Measurements from ENCODE around the gene PPP3R1.

PPP3R1 gene

DNA sequence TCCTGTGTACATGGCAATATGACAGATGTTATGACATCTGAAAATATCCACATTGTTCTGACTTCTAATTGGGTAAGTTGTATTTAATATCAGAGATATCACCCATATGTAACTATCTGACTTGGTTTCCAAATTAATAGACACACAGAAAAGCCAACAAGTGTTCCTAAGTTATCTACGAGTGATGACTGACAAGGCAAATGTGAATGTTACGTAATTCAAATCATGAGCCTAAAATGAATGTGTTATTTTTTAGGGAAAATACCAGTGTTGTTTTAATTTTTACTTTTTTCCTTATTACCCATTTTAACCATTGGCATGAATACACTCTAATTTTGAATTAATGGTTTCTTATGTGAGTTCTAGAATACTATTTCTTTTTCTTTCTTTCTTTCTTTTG, 110.5 kb downstream of the PPP3R1 start:
- no peaks in the 10 kb centered on the region for H3K4me1 ChIP-seq (ENCODE audit: control insufficient read depth, insufficient read depth, low read length)
- peaks cover 15% of the 10 kb centered on the region in 2 experiments for H3K36me3 ChIP-seq (ENCODE audit: control insufficient read depth in 2 of 2, insufficient read depth in 1 of 2, low read length in 2 of 2)
- H3K4me3 ChIP-seq (ENCODE audit: low read depth, low read length) = no peak overlapping the region
- no peak overlapping the region for H3K27ac ChIP-seq (ENCODE audit: extremely low read depth, low read depth, low read length)
- POLR2A ChIA-PET = no interaction called here
- CTCF ChIA-PET = no interaction called here
- no peaks in the 10 kb centered on the region for H3K9me3 ChIP-seq (ENCODE audit: control insufficient read depth, insufficient read depth, low read depth, low read length)
- TF ChIP-seq ZSCAN16 (tag by site-specific recombination; IDR thresholded peaks at IDR 0.05) = no peak
- no peak for TF ChIP-seq ZNF112 (tag by site-specific recombination; IDR thresholded peaks at IDR 0.05)
- no peak for TF ChIP-seq ZNF660 (tag by site-specific recombination; IDR thresholded peaks at IDR 0.05)
- no peak for TF ChIP-seq ZIC2 (tag by site-specific recombination; IDR thresholded peaks at IDR 0.05)
- TF ChIP-seq ZNF521 (tag by site-specific recombination; IDR thresholded peaks at IDR 0.05) = no peak
- TF ChIP-seq ZFHX2 (tag by site-specific recombination; conservative IDR thresholded peaks at IDR 0.05) = no peak
- no peak for TF ChIP-seq KLF1 (tag by site-specific recombination; IDR thresholded peaks at IDR 0.05)
- TF ChIP-seq MZF1 (tag by site-specific recombination; IDR thresholded peaks at IDR 0.05; ENCODE audit: borderline replicate concordance) = no peak
- no peak for TF ChIP-seq ZNF48 (tag by site-specific recombination; IDR thresholded peaks at IDR 0.05)
- TF ChIP-seq ZNF350 (tag by site-specific recombination; IDR thresholded peaks at IDR 0.05) = no peak
- TF ChIP-seq, protein P1, sequence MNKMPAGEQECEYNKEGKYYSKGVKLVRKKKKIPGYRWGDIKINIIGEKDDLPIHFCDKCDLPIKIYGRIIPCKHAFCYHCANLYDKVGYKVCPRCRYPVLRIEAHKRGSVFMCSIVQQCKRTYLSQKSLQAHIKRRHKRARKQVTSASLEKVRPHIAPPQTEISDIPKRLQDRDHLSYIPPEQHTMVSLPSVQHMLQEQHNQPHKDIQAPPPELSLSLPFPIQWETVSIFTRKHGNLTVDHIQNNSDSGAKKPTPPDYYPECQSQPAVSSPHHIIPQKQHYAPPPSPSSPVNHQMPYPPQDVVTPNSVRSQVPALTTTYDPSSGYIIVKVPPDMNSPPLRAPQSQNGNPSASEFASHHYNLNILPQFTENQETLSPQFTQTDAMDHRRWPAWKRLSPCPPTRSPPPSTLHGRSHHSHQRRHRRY (tag by site-specific recombination; IDR thresholded peaks at IDR 0.05) = no peak
- no peak for TF ChIP-seq GLIS1 (tag by site-specific recombination; IDR thresholded peaks at IDR 0.05)
- no peak for TF ChIP-seq ZFP41 (tag by site-specific recombination; IDR thresholded peaks at IDR 0.05; ENCODE audit: borderline replicate concordance)
- TF ChIP-seq ZNF354C (tag by site-specific recombination; IDR thresholded peaks at IDR 0.05; ENCODE audit: borderline replicate concordance, low read depth) = no peak
- TF ChIP-seq ZNF621 (tag by site-specific recombination; IDR thresholded peaks at IDR 0.05) = no peak

DNA sequence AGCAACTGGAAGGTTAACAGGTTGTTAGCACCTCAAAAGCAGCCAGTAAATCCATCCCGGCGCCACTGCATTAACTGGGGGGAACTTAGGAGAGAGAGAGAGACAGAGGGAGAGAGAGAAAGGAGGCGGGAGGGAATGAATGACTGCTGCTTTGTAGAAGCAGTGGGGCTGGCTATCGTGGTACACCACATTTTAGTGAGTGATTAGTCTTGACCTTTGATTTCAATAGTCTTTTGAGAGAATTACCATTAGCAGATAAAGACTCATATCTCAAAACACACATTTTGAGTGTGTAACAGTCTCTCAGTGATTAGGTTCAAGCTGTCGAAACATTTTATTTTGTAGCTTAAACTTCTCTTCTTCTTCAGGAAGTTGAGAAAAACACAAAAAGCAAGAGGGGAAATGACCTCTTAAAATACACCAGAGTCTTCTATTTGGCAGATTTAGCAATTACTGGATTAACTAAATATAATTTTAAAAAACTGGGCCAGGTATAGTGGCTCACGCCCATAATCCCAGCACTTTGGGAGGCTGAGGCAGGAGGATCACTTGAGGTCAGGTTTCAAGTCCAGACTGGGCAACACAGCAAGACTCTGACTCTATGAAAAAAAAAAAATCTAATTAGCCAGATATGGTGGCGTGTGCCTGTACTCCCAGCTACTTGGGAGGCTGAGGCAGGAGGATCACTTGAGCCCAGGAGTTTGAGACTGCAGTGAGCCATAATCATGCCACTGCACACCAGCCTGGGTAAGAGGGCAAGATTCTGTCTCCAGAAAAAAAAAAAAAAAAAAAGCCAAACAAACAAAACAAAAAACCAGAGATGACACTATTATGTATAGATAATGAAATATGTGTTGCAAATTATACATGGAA, 116.6 kb downstream of the PPP3R1 start:
- H3K27ac ChIP-seq (ENCODE audit: extremely low read depth, low read depth, low read length) = no peak overlapping the region
- H3K4me3 ChIP-seq (ENCODE audit: low read depth, low read length) = no peak overlapping the region
- no peaks in the 10 kb centered on the region for H3K9me3 ChIP-seq (ENCODE audit: control insufficient read depth, insufficient read depth, low read depth, low read length)
- ChIA-PET CTCF (interaction anchor here (0.7 to 1.6 kb wide), 7 partner anchors 13 to 1497 kb away, joined by 3 to 10 read pairs (median 3); no protein-coding TSS in a partner anchor), POLR2A (no interaction called here)
- H3K4me1 ChIP-seq (ENCODE audit: control insufficient read depth, insufficient read depth, low read length) = no peaks in the 10 kb centered on the region
- peaks cover 5 to 12% of the 10 kb centered on the region in 2 experiments; a peak in 2 of 3 replicates for H3K36me3 ChIP-seq (ENCODE audit: control insufficient read depth in 2 of 2, insufficient read depth in 1 of 2, low read length in 2 of 2)
- TF ChIP-seq ZNF121 (tag by site-specific recombination; IDR thresholded peaks at IDR 0.05) (0 out of 2 replicates have a peak, but pooled peaks have one; percentile 21), ZNF654 (tag by site-specific recombination; IDR thresholded peaks at IDR 0.05; ENCODE audit: low read depth) (no peak)

DNA sequence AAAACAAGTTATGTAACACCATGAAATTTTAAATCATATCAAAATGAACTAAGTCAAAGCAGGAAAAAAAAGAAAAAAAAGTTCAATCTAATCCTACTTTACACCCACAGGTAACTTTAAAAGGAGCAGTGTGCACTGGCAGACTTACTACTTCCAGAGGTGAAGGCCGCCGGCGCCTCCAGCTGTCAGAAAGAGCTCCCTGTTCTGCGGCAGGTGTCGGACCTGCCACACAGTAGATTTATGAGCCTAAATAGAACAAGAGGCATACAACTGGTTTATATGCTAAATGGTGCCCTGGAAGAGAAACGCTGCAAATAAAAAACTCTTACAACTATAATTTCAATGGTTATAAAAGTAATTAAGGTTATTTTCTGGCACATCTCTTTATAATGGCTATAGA, 117.8 kb downstream of the PPP3R1 start:
- H3K27ac ChIP-seq (ENCODE audit: extremely low read depth, low read depth, low read length) = no peak overlapping the region
- H3K36me3 ChIP-seq (ENCODE audit: control insufficient read depth in 2 of 2, insufficient read depth in 1 of 2, low read length in 2 of 2) = peaks cover 5 to 12% of the 10 kb centered on the region in 2 experiments; a peak in 2 of 3 replicates
- H3K4me1 ChIP-seq (ENCODE audit: control insufficient read depth, insufficient read depth, low read length) = no peaks in the 10 kb centered on the region
- no peak overlapping the region for H3K4me3 ChIP-seq (ENCODE audit: low read depth, low read length)
- POLR2A ChIA-PET = no interaction called here
- no peaks in the 10 kb centered on the region for H3K9me3 ChIP-seq (ENCODE audit: control insufficient read depth, insufficient read depth, low read depth, low read length)
- no peak for TF ChIP-seq ZNF248 (tag by site-specific recombination; IDR thresholded peaks at IDR 0.05)
- no peak for TF ChIP-seq ZNF626 (tag by site-specific recombination; IDR thresholded peaks at IDR 0.05)
- TF ChIP-seq ZNF16 (tag by site-specific recombination; IDR thresholded peaks at IDR 0.05; ENCODE audit: low read depth) = no peak
- TF ChIP-seq WT1 (tag by site-specific recombination; IDR thresholded peaks at IDR 0.05) = no peak
- no peak for TF ChIP-seq KLF16 (tag by site-specific recombination; IDR thresholded peaks at IDR 0.05)
- TF ChIP-seq ZNF747 (tag by site-specific recombination; IDR thresholded peaks at IDR 0.05) = no peak
- no peak for TF ChIP-seq SCRT1 (tag by site-specific recombination; IDR thresholded peaks at IDR 0.05; ENCODE audit: borderline replicate concordance)
- no peak for TF ChIP-seq GLI2 (tag by site-specific recombination; IDR thresholded peaks at IDR 0.05; ENCODE audit: borderline replicate concordance, low read depth)
- TF ChIP-seq GLIS2 (tag by site-specific recombination; IDR thresholded peaks at IDR 0.05) = no peak
- TF ChIP-seq, protein P2, sequence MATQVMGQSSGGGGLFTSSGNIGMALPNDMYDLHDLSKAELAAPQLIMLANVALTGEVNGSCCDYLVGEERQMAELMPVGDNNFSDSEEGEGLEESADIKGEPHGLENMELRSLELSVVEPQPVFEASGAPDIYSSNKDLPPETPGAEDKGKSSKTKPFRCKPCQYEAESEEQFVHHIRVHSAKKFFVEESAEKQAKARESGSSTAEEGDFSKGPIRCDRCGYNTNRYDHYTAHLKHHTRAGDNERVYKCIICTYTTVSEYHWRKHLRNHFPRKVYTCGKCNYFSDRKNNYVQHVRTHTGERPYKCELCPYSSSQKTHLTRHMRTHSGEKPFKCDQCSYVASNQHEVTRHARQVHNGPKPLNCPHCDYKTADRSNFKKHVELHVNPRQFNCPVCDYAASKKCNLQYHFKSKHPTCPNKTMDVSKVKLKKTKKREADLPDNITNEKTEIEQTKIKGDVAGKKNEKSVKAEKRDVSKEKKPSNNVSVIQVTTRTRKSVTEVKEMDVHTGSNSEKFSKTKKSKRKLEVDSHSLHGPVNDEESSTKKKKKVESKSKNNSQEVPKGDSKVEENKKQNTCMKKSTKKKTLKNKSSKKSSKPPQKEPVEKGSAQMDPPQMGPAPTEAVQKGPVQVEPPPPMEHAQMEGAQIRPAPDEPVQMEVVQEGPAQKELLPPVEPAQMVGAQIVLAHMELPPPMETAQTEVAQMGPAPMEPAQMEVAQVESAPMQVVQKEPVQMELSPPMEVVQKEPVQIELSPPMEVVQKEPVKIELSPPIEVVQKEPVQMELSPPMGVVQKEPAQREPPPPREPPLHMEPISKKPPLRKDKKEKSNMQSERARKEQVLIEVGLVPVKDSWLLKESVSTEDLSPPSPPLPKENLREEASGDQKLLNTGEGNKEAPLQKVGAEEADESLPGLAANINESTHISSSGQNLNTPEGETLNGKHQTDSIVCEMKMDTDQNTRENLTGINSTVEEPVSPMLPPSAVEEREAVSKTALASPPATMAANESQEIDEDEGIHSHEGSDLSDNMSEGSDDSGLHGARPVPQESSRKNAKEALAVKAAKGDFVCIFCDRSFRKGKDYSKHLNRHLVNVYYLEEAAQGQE (tag by site-specific recombination; IDR thresholded peaks at IDR 0.05) = no peak
- CTCF ChIA-PET = interaction anchor here (1.2 kb wide), 1 partner anchor 12 kb away, joined by 6 read pairs; no protein-coding TSS in a partner anchor
